Fibroblast of villous mesenchyme (primary cell): Measurements from ENCODE around the gene ANKRD44. TPM values are rescaled to one million over a fixed set of nuclear protein-coding genes. Genes with fewer than 3 reads are reported as not detected.

Experiments
- DNase-seq: peaks from one replicate; pipeline ENCODE4 v3.0.0-alpha.2; 2010; ENCODE audit warnings: low read depth
- H3K4me3 ChIP-seq: 2 replicates; pipeline ENCODE4 v1.5.1; 2011; ENCODE audit warnings: low read depth, mild to moderate bottlenecking, low read length
- CTCF ChIP-seq: IDR thresholded peaks from 2 replicates; pipeline ENCODE4 v1.5.1; 2012; ENCODE audit warnings: low read depth, mild to moderate bottlenecking, low read length; ENCODE audit not compliant: insufficient read depth
- total RNA-seq: library from RNA; depleted of rRNA; stranded (reverse); fragments of >200 nt; gene quantifications from 2 replicates; pipeline ENCODE4 v1.2.3, GENCODE V29; 2012

ANKRD44 gene
- total RNA-seq, 1 donor, result 3.9 TPM

- no peak for DNase-seq
- no peak overlapping the region for H3K4me3 ChIP-seq
- no peak for TF ChIP-seq CTCF
Observed at GRCh38 chr2:197306024-197306695, 4.4 kb downstream of the ANKRD44 start.

GRCh38 chr2:197304556-197305011, 6.0 kb downstream of the ANKRD44 start:
- no peak for DNase-seq
- TF ChIP-seq CTCF, result no peak
- no peak overlapping the region for H3K4me3 ChIP-seq

- TF ChIP-seq CTCF, result no peak
- DNase-seq, result no peak
Observed at GRCh38 chr2:197300139-197300538, 10.4 kb downstream of the ANKRD44 start.

GRCh38 chr2:197298609-197299008, 12.0 kb downstream of the ANKRD44 start:
- H3K4me3 ChIP-seq, result no peak overlapping the region
- no peak for DNase-seq
- no peak for TF ChIP-seq CTCF

More at GRCh38 chr2:197300139-197300538, 10.4 kb downstream of the ANKRD44 start:
- H3K4me3 ChIP-seq, result no peak overlapping the region

GRCh38 chr2:197297772-197298318, 12.7 kb downstream of the ANKRD44 start:
- no peak overlapping the region for H3K4me3 ChIP-seq
- DNase-seq, result no peak
- TF ChIP-seq CTCF, result no peak

GRCh38 chr2:197297266-197297665, 13.3 kb downstream of the ANKRD44 start:
- no peak for TF ChIP-seq CTCF
- no peak overlapping the region for H3K4me3 ChIP-seq
- no peak for DNase-seq
